Body of pancreas (tissue), 4 donors: ENCODE results near the gene CYP2U1. TPM values are rescaled to one million over a fixed set of nuclear protein-coding genes. Genes with fewer than 3 reads are reported as not detected.

Source experiments
- ATAC-seq: fragments of 150-250 bp; one replicate; pipeline ENCODE4 v1.9.1; 2016
- DNase-seq, 4 donors: peaks; one replicate each; pipeline ENCODE4 v3.0.0-alpha.2; 2019
- H3K27ac ChIP-seq, 4 donors: fragments of 200-600 bp; sonication (generic); 1 replicate in 3 of 4; 2 replicates in 1 of 4; pipeline versions ENCODE4 v1.5.1 to v1.6.1; 2016 to 2019; ENCODE audit warnings: mild to moderate bottlenecking in 1 of 4, mixed read lengths in 1 of 4, moderate library complexity in 1 of 4
- H3K27me3 ChIP-seq, 2 donors: fragments of 200-600 bp; sonication (generic); one replicate each; pipeline ENCODE4 v1.6.0; 2016; ENCODE audit warnings: mild to moderate bottlenecking in 1 of 2
- H3K36me3 ChIP-seq, 2 donors: fragments of 200-600 bp; sonication (generic); replicated peaks in 1 of 2; 2 replicates each; pipeline ENCODE4 v1.5.1; 2016; ENCODE audit warnings: low read depth in 2 of 2; ENCODE audit not compliant: insufficient read depth in 1 of 2
- H3K4me1 ChIP-seq: fragments of 200-600 bp; sonication (generic); one replicate; pipeline ENCODE4 v1.6.0; 2016
- H3K4me3 ChIP-seq, 2 donors: fragments of 200-600 bp; sonication (generic); 1 replicate in 1 of 2; 2 replicates in 1 of 2; pipeline ENCODE4 v1.5.1; 2016 to 2019
- H3K9me3 ChIP-seq, 3 donors: fragments of 200-600 bp; sonication (generic); 1 replicate in 2 of 3; 2 replicates in 1 of 3; pipeline ENCODE4 v1.5.1; 2016
- POLR2A ChIP-seq, 3 donors: fragments of 450-650 bp; IDR thresholded peaks; one replicate each; pipeline ENCODE4 v1.6.1; 2016; ENCODE audit warnings: antibody characterized with exemption in 3 of 3, mild to moderate bottlenecking in 2 of 3
- WGBS, 2 donors: methylation state at CpG; one replicate each; pipeline ENCODE4 v1.1.5; 2017; 5-methylcytosine and 5-hydroxymethylcytosine counted together
- intact Hi-C: fragments of 100-400 bp; cut with DNase I; formaldehyde crosslinking; loops from one replicate; pipeline ENCODE4 v1.15.1; 2023
- total RNA-seq, 2 donors: library from RNA; depleted of rRNA; stranded (reverse); fragments of >200 nt; gene quantifications; one replicate each; pipeline ENCODE4 v1.1.0, GENCODE V29; 2016
- TF ChIP-seq, protein P1 (sequence below), 7 experiments: fragments of 450-650 bp in 4 of 7; fragments of 200-600 bp in 3 of 7; sonication (generic) in 3 of 7; IDR thresholded peaks; one replicate each; pipeline ENCODE4 v1.5.1; 2016 to 2019; ENCODE audit warnings: antibody characterized with exemption in 7 of 7

The CYP2U1 gene
- total RNA-seq, 2 donors from 2014 or later: 5.7 to 7.6 TPM

DNA sequence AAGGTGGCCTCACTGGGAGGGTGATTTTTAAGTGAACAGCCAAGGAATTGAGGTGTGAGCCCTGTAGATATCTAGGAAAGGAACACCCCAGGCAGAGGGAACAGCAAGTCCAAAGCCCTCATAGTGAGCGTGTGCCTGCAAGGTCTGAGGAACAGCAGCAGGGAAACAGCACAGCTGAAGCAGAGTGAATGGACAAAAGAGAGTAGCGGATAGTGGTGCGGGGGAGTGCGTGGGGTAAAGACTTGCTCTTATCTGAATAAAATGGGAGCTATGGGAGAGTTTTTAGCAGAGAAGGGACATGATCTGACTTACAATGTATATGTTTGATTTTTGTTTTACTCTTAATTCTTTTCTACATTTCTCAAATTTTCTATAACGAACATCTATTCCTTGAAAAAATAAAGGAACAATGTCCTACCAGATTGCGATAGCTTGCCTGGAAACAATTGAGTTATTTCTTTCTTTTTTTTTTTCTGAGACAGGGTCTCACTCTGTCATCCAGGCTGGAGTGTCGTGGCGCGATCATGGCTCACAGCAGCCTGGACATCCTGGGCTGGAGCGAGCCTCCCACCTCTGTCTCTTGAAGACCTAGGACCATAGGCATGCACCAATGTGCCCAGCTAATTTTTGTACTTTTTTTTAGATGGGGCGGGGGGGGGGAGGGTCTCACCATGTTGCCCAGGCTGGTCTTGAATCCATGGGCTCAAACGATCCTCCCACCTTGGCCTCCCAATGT lies 38.9 kb downstream of the CYP2U1 start:
- no peak for DNase-seq
- no peak for TF ChIP-seq POLR2A (IDR thresholded peaks at IDR 0.05)
- TF ChIP-seq, protein P1, sequence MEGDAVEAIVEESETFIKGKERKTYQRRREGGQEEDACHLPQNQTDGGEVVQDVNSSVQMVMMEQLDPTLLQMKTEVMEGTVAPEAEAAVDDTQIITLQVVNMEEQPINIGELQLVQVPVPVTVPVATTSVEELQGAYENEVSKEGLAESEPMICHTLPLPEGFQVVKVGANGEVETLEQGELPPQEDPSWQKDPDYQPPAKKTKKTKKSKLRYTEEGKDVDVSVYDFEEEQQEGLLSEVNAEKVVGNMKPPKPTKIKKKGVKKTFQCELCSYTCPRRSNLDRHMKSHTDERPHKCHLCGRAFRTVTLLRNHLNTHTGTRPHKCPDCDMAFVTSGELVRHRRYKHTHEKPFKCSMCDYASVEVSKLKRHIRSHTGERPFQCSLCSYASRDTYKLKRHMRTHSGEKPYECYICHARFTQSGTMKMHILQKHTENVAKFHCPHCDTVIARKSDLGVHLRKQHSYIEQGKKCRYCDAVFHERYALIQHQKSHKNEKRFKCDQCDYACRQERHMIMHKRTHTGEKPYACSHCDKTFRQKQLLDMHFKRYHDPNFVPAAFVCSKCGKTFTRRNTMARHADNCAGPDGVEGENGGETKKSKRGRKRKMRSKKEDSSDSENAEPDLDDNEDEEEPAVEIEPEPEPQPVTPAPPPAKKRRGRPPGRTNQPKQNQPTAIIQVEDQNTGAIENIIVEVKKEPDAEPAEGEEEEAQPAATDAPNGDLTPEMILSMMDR (IDR thresholded peaks at IDR 0.05): no peak
- intact Hi-C loops: no loop called here
- no peak for ATAC-seq
- Histone ChIP-seq H3K4me1 (no peaks in the 10 kb centered on the region), H3K9me3 (no peaks in the 10 kb centered on the region), H3K27me3 (no peaks in the 10 kb centered on the region), H3K36me3 (no peaks in the 10 kb centered on the region), H3K27ac (no peak overlapping the region), H3K4me3 (no peak overlapping the region)
- 88 to 94% methylated on average over 12 of the region's 12 CpGs for WGBS, 2 donors

DNA sequence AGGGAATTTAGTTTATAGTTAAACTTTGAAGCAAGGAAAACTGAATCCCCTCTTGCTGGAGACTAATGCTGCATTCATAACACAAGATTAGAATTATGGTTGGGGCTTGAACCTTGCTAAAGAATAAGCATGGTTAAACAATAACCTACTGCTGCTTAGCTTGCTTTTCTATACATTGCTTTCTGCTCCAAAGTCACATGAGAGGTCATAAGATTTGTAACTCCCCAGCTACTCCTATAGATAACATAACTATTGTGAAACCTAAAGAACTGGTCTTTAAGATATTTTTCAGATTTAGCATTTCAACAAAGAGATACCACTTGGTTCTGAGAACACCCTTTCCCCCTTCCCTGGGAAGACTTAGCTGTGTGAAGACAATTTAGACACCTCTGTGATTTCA lies 41.3 kb downstream of the CYP2U1 start:
- no peak for ATAC-seq
- TF ChIP-seq, protein P1 (IDR thresholded peaks at IDR 0.05): no peak
- DNase-seq: no peak

DNA sequence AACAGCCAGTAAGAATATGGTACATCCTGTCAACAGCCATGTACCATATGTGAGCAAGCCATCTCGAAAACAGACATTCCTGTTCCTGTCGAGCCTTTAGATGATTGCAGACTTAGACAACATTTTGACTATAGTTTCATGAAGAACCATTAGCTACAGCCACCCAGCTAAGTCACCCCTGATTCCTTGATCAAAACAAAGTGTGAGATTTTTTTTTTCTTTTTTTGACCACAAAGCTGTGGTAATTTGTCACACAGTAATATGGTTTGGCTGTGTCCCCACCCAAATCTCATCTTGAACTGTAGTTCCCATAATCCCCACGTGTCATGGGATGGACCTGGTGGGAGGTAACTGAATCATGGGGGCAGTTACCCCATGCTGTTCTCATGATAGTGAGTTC lies 43.2 kb downstream of the CYP2U1 start:
- ATAC-seq (no peak), DNase-seq (no peak)
- TF ChIP-seq, protein P1 (IDR thresholded peaks at IDR 0.05): no peak
- no peaks in the 10 kb centered on the region for H3K27me3 ChIP-seq
- no peaks in the 10 kb centered on the region for H3K36me3 ChIP-seq
- intact Hi-C loops: no loop called here
- WGBS, 2 donors: 73 to 79% methylated on average over 3 of the region's 3 CpGs
- H3K4me1 ChIP-seq: no peaks in the 10 kb centered on the region
- no peak overlapping the region for H3K4me3 ChIP-seq
- no peaks in the 10 kb centered on the region for H3K9me3 ChIP-seq
- H3K27ac ChIP-seq: no peak overlapping the region

More for the DNA sequence above, 41.3 kb downstream of the CYP2U1 start:
- H3K9me3 ChIP-seq: no peaks in the 10 kb centered on the region
- H3K4me3 ChIP-seq: no peak overlapping the region
- H3K27ac ChIP-seq: no peak overlapping the region
- H3K27me3 ChIP-seq: no peaks in the 10 kb centered on the region
- no peaks in the 10 kb centered on the region for H3K4me1 ChIP-seq
- intact Hi-C loops: no loop called here
- no peaks in the 10 kb centered on the region for H3K36me3 ChIP-seq

DNA sequence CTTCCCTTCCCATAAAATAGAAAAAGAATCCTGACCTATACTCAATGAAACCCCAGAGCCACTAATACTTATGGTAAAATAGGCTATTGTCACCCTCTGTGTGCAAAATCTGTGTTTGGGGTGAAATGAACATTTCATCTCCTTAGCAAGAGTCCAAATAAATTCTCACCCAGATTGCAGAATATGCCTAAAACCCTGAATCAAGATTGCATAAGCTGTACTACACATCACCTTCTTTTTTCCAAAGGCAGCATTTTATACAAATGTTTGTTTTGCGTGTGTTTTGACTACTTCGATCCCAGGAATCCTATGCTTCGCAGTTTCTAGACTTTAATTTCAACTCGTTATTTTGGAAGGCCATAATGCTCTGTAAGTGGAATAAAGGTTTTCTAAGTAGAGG lies 46.1 kb downstream of the CYP2U1 start:
- WGBS, 2 donors: 88% methylated on average over 4 of the region's 4 CpGs
- DNase-seq: no peak
- TF ChIP-seq, protein P1 (IDR thresholded peaks at IDR 0.05): no peak
- no peak for TF ChIP-seq POLR2A (IDR thresholded peaks at IDR 0.05)
- Histone ChIP-seq H3K27me3 (no peaks in the 10 kb centered on the region), H3K9me3 (no peaks in the 10 kb centered on the region), H3K4me1 (no peaks in the 10 kb centered on the region), H3K36me3 (no peaks in the 10 kb centered on the region), H3K27ac (no peak overlapping the region), H3K4me3 (no peak overlapping the region)
- intact Hi-C loops: no loop called here
- no peak for ATAC-seq
